HepG2 (cell line): ENCODE data around the gene PCGF3. TPM values are rescaled to one million over a fixed set of nuclear protein-coding genes. Genes with fewer than 3 reads are reported as not detected.

ENCODE experiments used
- ASH2L ChIP-seq: fragments of 300-600, 200-600 bp; sonication (generic); IDR thresholded peaks from 2 replicates; pipeline ENCODE4 v1.7.0; 2017; ENCODE audit warnings: low read depth, mild to moderate bottlenecking, moderate library complexity, mixed read lengths, low read length; ENCODE audit not compliant: insufficient read length
- CREB1 ChIP-seq, 2 experiments: fragments of 450-650 bp in 1 of 2; IDR thresholded peaks; 2 replicates each; pipeline ENCODE4 v1.6.1; 2016 to 2017; ENCODE audit warnings: control low read depth in 1 of 2, mild to moderate bottlenecking in 1 of 2, missing compliant biosample characterization in 1 of 2, missing genetic modification characterization in 1 of 2
- ETV5 ChIP-seq: IDR thresholded peaks from 2 replicates; pipeline ENCODE4 v1.6.1; 2018; ENCODE audit warnings: missing biosample characterization, missing genetic modification reagents, inconsistent platforms, borderline replicate concordance
- KLF16 ChIP-seq, 2 experiments: sonication (generic) in 1 of 2; formaldehyde crosslinking in 1 of 2; IDR thresholded peaks; 2 replicates each; pipeline versions ENCODE4 v1.6.1 to v1.8.0; 2016 to 2023; ENCODE audit warnings: missing genetic modification reagents in 2 of 2, missing compliant biosample characterization in 1 of 2
- MBD4 ChIP-seq: IDR thresholded peaks from 2 replicates; pipeline ENCODE4 v1.6.1; 2012; ENCODE audit warnings: low read length, inconsistent platforms, borderline replicate concordance
- NCOR1 ChIP-seq: fragments of 200-600 bp; sonication (generic); IDR thresholded peaks from 2 replicates; pipeline ENCODE4 v1.7.0; 2017; ENCODE audit warnings: antibody characterized with exemption, low read length, borderline replicate concordance
- SKI ChIP-seq: fragments of 450-650 bp; IDR thresholded peaks from one replicate; pipeline ENCODE4 v1.6.1; 2018; ENCODE audit warnings: mild to moderate bottlenecking; ENCODE audit not compliant: partially characterized antibody
- THYN1 ChIP-seq: sonication (generic); formaldehyde crosslinking; IDR thresholded peaks from 2 replicates; pipeline ENCODE4 v1.8.1; 2023; ENCODE audit warnings: low read depth, mild to moderate bottlenecking, moderate library complexity, missing genetic modification reagents, borderline replicate concordance
- TSC22D2 ChIP-seq: sonication (generic); formaldehyde crosslinking; IDR thresholded peaks from 2 replicates; pipeline ENCODE4 v1.5.1; 2020; ENCODE audit warnings: missing genetic modification reagents, mild to moderate bottlenecking, borderline replicate concordance
- ZFYVE20 ChIP-seq: sonication (generic); formaldehyde crosslinking; IDR thresholded peaks from 2 replicates; pipeline ENCODE4 v1.8.0; 2023; ENCODE audit warnings: low read depth, mild to moderate bottlenecking, moderate library complexity, missing genetic modification reagents, borderline replicate concordance
- ZMYM2 ChIP-seq: sonication (generic); formaldehyde crosslinking; IDR thresholded peaks from 2 replicates; pipeline ENCODE4 v1.8.0; 2022; ENCODE audit warnings: mild to moderate bottlenecking, missing genetic modification reagents
- ZNF12 ChIP-seq: sonication (generic); formaldehyde crosslinking; IDR thresholded peaks from 2 replicates; pipeline ENCODE4 v1.5.0; 2020; ENCODE audit warnings: missing genetic modification reagents
- ZNF121 ChIP-seq: sonication (generic); formaldehyde crosslinking; IDR thresholded peaks from 2 replicates; pipeline ENCODE4 v1.5.0; 2020; ENCODE audit warnings: mild to moderate bottlenecking, missing genetic modification reagents
- ZNF263 ChIP-seq: sonication (generic); formaldehyde crosslinking; IDR thresholded peaks from 2 replicates; pipeline ENCODE4 v1.4.0; 2020; ENCODE audit warnings: missing genetic modification reagents
- ZNF331 ChIP-seq: sonication (generic); formaldehyde crosslinking; IDR thresholded peaks from 2 replicates; pipeline ENCODE4 v1.4.0; 2020; ENCODE audit warnings: missing genetic modification reagents
- ZNF546 ChIP-seq: sonication (generic); formaldehyde crosslinking; conservative IDR thresholded peaks from 2 replicates; pipeline ENCODE4 v1.8.1; 2023; ENCODE audit warnings: mild to moderate bottlenecking, missing genetic modification reagents
- ZNF652 ChIP-seq: IDR thresholded peaks from 2 replicates; pipeline ENCODE4 v1.6.1; 2016; ENCODE audit warnings: low read depth, borderline replicate concordance
- polyA plus RNA-seq, 8 experiments: library from polyadenylated mRNA; depleted of rRNA in 3 of 8; stranded (reverse) in 7 of 8; unstranded in 1 of 8; fragments of >200 nt; fragmentation: Illumina TruSeq in 4 of 8; extraction: Trizol in 4 of 8; gene quantifications; 2 replicates each; pipeline versions ENCODE4 v1.2.1 to v1.2.3, GENCODE V29; 2011 to 2016; ENCODE audit warnings: low read depth in 4 of 8, missing spikeins in 1 of 8, mixed read lengths in 1 of 8; ENCODE audit not compliant: insufficient read depth in 1 of 8
- total RNA-seq, 5 experiments: library from RNA; depleted of rRNA; stranded (reverse); fragments of >200 nt; fragmentation: Illumina TruSeq; extraction: Trizol; gene quantifications; 2 replicates each; pipeline ENCODE4 v1.2.3, GENCODE V29; 2016; ENCODE audit warnings: low read depth in 1 of 5
- TF ChIP-seq, protein P1 (sequence below): IDR thresholded peaks from 2 replicates; pipeline ENCODE4 v1.6.1; 2016; ENCODE audit warnings: mild to moderate bottlenecking
- TF ChIP-seq, protein P2 (sequence below): IDR thresholded peaks from 2 replicates; pipeline ENCODE4 v1.6.1; 2018; ENCODE audit warnings: missing genetic modification reagents, mild to moderate bottlenecking, missing compliant biosample characterization
- TF ChIP-seq, protein P3 (sequence below): IDR thresholded peaks from 2 replicates; pipeline ENCODE4 v1.6.1; 2012; ENCODE audit warnings: low read length, improper control_type of control experiment
- TF ChIP-seq, protein P4 (sequence below): sonication (generic); formaldehyde crosslinking; IDR thresholded peaks from 2 replicates; pipeline ENCODE4 v1.4.0; 2020; ENCODE audit warnings: mild to moderate bottlenecking, missing genetic modification reagents

Gene PCGF3
- total and polyA plus RNA-seq, 2 of the 13 experiments (the other 11 are each of a cell fraction or from before 2014, with no cell fraction given): 28.6 to 66.2 TPM

DNA sequence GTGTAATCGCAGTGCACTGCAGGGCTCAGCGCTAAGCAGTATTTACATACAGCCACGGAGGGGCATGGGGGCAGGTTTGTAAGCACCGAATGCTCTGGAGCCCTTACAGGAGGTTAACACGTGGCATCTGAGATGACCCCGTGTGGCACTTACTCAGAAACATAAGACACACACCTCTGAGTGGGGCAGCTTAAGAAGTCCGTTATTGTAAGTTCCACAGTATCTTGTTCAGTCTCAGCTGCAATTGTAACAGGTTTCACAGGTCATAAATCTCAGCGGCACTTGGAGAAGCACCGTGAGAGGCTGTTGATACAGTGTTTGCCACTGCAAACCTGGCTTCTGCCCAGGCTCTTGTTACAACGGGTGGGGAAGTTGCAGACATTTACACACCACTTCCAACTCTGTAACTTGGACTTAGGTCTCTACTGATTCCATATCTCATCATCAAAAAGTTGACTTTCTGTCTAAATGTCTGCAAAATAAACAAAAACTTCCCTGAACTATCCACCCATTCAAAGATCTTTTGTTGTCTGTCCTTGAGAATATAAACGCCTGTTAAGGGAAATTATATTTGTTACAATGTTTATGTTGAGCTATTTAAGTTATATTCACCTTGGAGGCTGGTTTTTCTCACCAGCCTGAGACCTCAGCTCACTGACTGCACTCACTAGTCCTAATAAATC, 110.0 kb downstream of the PCGF3 start (continued):
- TF ChIP-seq, protein P1, sequence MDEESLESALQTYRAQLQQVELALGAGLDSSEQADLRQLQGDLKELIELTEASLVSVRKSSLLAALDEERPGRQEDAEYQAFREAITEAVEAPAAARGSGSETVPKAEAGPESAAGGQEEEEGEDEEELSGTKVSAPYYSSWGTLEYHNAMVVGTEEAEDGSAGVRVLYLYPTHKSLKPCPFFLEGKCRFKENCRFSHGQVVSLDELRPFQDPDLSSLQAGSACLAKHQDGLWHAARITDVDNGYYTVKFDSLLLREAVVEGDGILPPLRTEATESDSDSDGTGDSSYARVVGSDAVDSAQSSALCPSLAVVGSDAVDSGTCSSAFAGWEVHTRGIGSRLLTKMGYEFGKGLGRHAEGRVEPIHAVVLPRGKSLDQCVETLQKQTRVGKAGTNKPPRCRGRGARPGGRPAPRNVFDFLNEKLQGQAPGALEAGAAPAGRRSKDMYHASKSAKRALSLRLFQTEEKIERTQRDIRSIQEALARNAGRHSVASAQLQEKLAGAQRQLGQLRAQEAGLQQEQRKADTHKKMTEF (CRISPR knock-in tag): peak; percentile 60; the same call in 1 of the 2 replicates
- TF ChIP-seq ETV5 (CRISPR knock-in tag) (peak; percentile 29; the same call in 1 of the 2 replicates), THYN1 (CRISPR knock-in tag) (no peak), ZNF546 (CRISPR knock-in tag) (no peak), KLF16 (CRISPR knock-in tag; IDR thresholded peaks at IDR 0.05) (no peak; a peak in 1 of 4 replicates), ZNF121 (no peak), ASH2L (peak; percentile 72), MBD4 (no peak), ZNF263 (no peak), ZNF652 (CRISPR knock-in tag) (no peak), ZMYM2 (no peak), CREB1 (IDR thresholded peaks at IDR 0.05) (no peak), CREB1 (CRISPR knock-in tag; IDR thresholded peaks at IDR 0.05) (peak; percentile 43; the same call in 1 of the 2 replicates), SKI (no peak), ZNF12 (CRISPR knock-in tag) (peak; percentile 31; the same call in 1 of the 2 replicates), ZFYVE20 (CRISPR knock-in tag) (no peak), NCOR1 (peak; percentile 66; the same call in 1 of the 2 replicates), ZNF331 (CRISPR knock-in tag) (peak; percentile 46; the same call in 1 of the 2 replicates), TSC22D2 (CRISPR knock-in tag) (no peak)
- TF ChIP-seq, protein P2, sequence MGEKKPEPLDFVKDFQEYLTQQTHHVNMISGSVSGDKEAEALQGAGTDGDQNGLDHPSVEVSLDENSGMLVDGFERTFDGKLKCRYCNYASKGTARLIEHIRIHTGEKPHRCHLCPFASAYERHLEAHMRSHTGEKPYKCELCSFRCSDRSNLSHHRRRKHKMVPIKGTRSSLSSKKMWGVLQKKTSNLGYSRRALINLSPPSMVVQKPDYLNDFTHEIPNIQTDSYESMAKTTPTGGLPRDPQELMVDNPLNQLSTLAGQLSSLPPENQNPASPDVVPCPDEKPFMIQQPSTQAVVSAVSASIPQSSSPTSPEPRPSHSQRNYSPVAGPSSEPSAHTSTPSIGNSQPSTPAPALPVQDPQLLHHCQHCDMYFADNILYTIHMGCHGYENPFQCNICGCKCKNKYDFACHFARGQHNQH: peak; percentile 57
- TF ChIP-seq, protein P3, sequence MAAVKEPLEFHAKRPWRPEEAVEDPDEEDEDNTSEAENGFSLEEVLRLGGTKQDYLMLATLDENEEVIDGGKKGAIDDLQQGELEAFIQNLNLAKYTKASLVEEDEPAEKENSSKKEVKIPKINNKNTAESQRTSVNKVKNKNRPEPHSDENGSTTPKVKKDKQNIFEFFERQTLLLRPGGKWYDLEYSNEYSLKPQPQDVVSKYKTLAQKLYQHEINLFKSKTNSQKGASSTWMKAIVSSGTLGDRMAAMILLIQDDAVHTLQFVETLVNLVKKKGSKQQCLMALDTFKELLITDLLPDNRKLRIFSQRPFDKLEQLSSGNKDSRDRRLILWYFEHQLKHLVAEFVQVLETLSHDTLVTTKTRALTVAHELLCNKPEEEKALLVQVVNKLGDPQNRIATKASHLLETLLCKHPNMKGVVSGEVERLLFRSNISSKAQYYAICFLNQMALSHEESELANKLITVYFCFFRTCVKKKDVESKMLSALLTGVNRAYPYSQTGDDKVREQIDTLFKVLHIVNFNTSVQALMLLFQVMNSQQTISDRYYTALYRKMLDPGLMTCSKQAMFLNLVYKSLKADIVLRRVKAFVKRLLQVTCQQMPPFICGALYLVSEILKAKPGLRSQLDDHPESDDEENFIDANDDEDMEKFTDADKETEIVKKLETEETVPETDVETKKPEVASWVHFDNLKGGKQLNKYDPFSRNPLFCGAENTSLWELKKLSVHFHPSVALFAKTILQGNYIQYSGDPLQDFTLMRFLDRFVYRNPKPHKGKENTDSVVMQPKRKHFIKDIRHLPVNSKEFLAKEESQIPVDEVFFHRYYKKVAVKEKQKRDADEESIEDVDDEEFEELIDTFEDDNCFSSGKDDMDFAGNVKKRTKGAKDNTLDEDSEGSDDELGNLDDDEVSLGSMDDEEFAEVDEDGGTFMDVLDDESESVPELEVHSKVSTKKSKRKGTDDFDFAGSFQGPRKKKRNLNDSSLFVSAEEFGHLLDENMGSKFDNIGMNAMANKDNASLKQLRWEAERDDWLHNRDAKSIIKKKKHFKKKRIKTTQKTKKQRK: no peak
- TF ChIP-seq, protein P4, sequence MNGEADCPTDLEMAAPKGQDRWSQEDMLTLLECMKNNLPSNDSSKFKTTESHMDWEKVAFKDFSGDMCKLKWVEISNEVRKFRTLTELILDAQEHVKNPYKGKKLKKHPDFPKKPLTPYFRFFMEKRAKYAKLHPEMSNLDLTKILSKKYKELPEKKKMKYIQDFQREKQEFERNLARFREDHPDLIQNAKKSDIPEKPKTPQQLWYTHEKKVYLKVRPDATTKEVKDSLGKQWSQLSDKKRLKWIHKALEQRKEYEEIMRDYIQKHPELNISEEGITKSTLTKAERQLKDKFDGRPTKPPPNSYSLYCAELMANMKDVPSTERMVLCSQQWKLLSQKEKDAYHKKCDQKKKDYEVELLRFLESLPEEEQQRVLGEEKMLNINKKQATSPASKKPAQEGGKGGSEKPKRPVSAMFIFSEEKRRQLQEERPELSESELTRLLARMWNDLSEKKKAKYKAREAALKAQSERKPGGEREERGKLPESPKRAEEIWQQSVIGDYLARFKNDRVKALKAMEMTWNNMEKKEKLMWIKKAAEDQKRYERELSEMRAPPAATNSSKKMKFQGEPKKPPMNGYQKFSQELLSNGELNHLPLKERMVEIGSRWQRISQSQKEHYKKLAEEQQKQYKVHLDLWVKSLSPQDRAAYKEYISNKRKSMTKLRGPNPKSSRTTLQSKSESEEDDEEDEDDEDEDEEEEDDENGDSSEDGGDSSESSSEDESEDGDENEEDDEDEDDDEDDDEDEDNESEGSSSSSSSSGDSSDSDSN (CRISPR knock-in tag): no peak
